ENCODE data around the gene PARD3. TPM values are rescaled to one million over a fixed set of nuclear protein-coding genes. Genes with fewer than 3 reads are reported as not detected.

The PARD3 gene
- total RNA-seq, 1 experiment from 2014 or later = 46.3 TPM

DNA sequence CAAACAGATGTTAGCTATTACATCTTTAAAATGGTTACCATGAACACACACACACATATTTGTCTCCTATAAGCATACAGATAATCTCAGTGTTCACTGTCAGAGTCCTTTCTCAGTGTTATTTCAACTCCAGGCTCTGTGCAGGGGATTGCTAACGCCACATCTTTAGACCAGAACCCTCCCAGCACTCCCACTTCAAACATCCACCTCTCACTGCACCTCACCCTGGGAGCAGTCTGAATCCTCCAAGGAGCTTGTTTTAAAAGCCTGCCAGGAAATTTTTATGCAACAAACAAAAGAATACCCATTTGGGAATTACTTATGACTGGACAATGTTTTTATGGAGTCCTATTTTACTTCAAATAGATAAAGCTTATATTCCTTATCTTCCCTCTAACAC is 107.4 kb downstream of the PARD3 start:
- peaks cover 19 to 26% of the 10 kb centered on the region in 2 experiments for H3K4me1 ChIP-seq (ENCODE audit: control insufficient read depth in 1 of 2, insufficient read depth in 2 of 2, low read length in 2 of 2)
- no peak overlapping the region for H3K4me3 ChIP-seq (replicated peaks in 1 of 2; ENCODE audit: low read depth in 1 of 2, low read length in 2 of 2)
- ChIA-PET POLR2A (no interaction called here), CTCF (interaction anchor here (0.7 kb wide), 1 partner anchor 247 kb away, joined by 3 read pairs; no protein-coding TSS in a partner anchor), RAD21 (ENCODE audit: low non-redundant PET in 1 of 2, low total read pairs in 2 of 2, uncharacterized antibody in 2 of 2, unreplicated experiment in 2 of 2) (no interaction called here)
- no peaks in the 10 kb centered on the region for H3K27me3 ChIP-seq (ENCODE audit: insufficient read depth, low read length)
- no peak overlapping the region for H3K27ac ChIP-seq (ENCODE audit: low read depth, low read length)
- DNase-seq (ENCODE audit: low read depth, low spot score) = no peak
- no peaks in the 10 kb centered on the region for H4K20me1 ChIP-seq (ENCODE audit: insufficient read depth)
- intact Hi-C loops (cut with micrococcal nuclease) = no loop called here
- no peak for ATAC-seq
- peaks cover 73% of the 10 kb centered on the region for H3K79me2 ChIP-seq (ENCODE audit: insufficient read depth, low read length)
- no TSS peak for BruUV-seq (replicated peaks)
- H3K9ac ChIP-seq (ENCODE audit: low read length) = no peak overlapping the region
- no peaks in the 10 kb centered on the region for H3K9me2 ChIP-seq (ENCODE audit: insufficient read depth)
- TF ChIP-seq POLR2AphosphoS5 (IDR thresholded peaks at IDR 0.05; ENCODE audit: low read depth, low read length) (no peak), RAD21 (IDR thresholded peaks at IDR 0.05; ENCODE audit: low read depth) (no peak), TCF7L2 (IDR thresholded peaks at IDR 0.05; ENCODE audit: borderline replicate concordance, extremely low read depth, insufficient read depth, insufficient read length) (no peak), CEBPB (IDR thresholded peaks at IDR 0.05; ENCODE audit: low read depth) (no peak), ZNF274 (IDR thresholded peaks at IDR 0.05; ENCODE audit: low read depth, low read length) (no peak), SIN3A (IDR thresholded peaks at IDR 0.05; ENCODE audit: low read depth) (no peak), FOSL1 (IDR thresholded peaks at IDR 0.05; ENCODE audit: low read depth) (no peak), SP1 (IDR thresholded peaks at IDR 0.05; ENCODE audit: low read depth) (no peak), CBX3 (IDR thresholded peaks at IDR 0.05; ENCODE audit: low read depth) (no peak), YY1 (IDR thresholded peaks at IDR 0.05; ENCODE audit: extremely low read depth, insufficient replicate concordance, low read depth, low read length) (no peak), REST (IDR thresholded peaks at IDR 0.05; ENCODE audit: low read depth) (no peak), JUND (IDR thresholded peaks at IDR 0.05) (no peak), EZH2phosphoT487 (IDR thresholded peaks at IDR 0.05; ENCODE audit: borderline replicate concordance) (no peak), SRF (IDR thresholded peaks at IDR 0.05; ENCODE audit: low read depth) (no peak), EZH2 (IDR thresholded peaks at IDR 0.05) (no peak), ZFX (IDR thresholded peaks at IDR 0.05) (no peak), EGR1 (IDR thresholded peaks at IDR 0.05; ENCODE audit: low read depth) (no peak)
- TF ChIP-seq, protein P1, sequence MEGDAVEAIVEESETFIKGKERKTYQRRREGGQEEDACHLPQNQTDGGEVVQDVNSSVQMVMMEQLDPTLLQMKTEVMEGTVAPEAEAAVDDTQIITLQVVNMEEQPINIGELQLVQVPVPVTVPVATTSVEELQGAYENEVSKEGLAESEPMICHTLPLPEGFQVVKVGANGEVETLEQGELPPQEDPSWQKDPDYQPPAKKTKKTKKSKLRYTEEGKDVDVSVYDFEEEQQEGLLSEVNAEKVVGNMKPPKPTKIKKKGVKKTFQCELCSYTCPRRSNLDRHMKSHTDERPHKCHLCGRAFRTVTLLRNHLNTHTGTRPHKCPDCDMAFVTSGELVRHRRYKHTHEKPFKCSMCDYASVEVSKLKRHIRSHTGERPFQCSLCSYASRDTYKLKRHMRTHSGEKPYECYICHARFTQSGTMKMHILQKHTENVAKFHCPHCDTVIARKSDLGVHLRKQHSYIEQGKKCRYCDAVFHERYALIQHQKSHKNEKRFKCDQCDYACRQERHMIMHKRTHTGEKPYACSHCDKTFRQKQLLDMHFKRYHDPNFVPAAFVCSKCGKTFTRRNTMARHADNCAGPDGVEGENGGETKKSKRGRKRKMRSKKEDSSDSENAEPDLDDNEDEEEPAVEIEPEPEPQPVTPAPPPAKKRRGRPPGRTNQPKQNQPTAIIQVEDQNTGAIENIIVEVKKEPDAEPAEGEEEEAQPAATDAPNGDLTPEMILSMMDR (IDR thresholded peaks at IDR 0.05 in 2 of 3, conservative IDR thresholded peaks at IDR 0.05 in 1 of 3; ENCODE audit: borderline replicate concordance in 1 of 3, insufficient read depth in 1 of 3, low read depth in 2 of 3, low read length in 2 of 3) = no peak
- TF ChIP-seq, protein P2, sequence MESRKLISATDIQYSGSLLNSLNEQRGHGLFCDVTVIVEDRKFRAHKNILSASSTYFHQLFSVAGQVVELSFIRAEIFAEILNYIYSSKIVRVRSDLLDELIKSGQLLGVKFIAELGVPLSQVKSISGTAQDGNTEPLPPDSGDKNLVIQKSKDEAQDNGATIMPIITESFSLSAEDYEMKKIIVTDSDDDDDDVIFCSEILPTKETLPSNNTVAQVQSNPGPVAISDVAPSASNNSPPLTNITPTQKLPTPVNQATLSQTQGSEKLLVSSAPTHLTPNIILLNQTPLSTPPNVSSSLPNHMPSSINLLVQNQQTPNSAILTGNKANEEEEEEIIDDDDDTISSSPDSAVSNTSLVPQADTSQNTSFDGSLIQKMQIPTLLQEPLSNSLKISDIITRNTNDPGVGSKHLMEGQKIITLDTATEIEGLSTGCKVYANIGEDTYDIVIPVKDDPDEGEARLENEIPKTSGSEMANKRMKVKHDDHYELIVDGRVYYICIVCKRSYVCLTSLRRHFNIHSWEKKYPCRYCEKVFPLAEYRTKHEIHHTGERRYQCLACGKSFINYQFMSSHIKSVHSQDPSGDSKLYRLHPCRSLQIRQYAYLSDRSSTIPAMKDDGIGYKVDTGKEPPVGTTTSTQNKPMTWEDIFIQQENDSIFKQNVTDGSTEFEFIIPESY (IDR thresholded peaks at IDR 0.05; ENCODE audit: extremely low read depth, insufficient replicate concordance, low read length) = no peak
- no peak overlapping the region for H3K4me2 ChIP-seq (ENCODE audit: low read length)
- H3K9me3 ChIP-seq (ENCODE audit: control insufficient read depth in 1 of 2, insufficient read depth in 1 of 2, low read depth in 1 of 2, low read length in 2 of 2) = no peaks in the 10 kb centered on the region
- H2AFZ ChIP-seq (ENCODE audit: low read depth, low read length, poor library complexity, severe bottlenecking) = no peak overlapping the region
- H3K36me3 ChIP-seq (ENCODE audit: control insufficient read depth in 1 of 2, insufficient read depth in 2 of 2, low read length in 2 of 2) = no peaks in the 10 kb centered on the region

All from HCT116 (cell line).